GM19193 (cell line): ENCODE results near the gene HAUS3.
A peak's percentile ranks its signal among the peaks of the same experiment; 100 is the strongest.

Source experiments
- POLR2A ChIP-seq: IDR thresholded peaks from 4 replicates; pipeline ENCODE4 v1.6.1; 2011; ENCODE audit not compliant: insufficient read depth, insufficient read length; ENCODE audit errors: extremely low read depth

Gene HAUS3

GRCh38 chr4:2281575-2282343, 39.8 kb upstream of the HAUS3 start:
- peak; percentile 30 for TF ChIP-seq POLR2A

GRCh38 chr4:2280531-2281300, 38.8 kb upstream of the HAUS3 start:
- TF ChIP-seq POLR2A = no peak

- no peak for TF ChIP-seq POLR2A
These were observed 36.0 kb upstream of the HAUS3 start for GRCh38 chr4:2277956-2278355.

- no peak for TF ChIP-seq POLR2A
These were observed 34.8 kb upstream of the HAUS3 start for GRCh38 chr4:2276581-2277325.

GRCh38 chr4:2275546-2276251, 33.8 kb upstream of the HAUS3 start:
- TF ChIP-seq POLR2A = no peak

- TF ChIP-seq POLR2A = no peak
These were observed 32.6 kb upstream of the HAUS3 start for GRCh38 chr4:2274320-2275043.

- TF ChIP-seq POLR2A = no peak
These were observed 31.9 kb upstream of the HAUS3 start for GRCh38 chr4:2273657-2274319.

- no peak for TF ChIP-seq POLR2A
These were observed 31.3 kb upstream of the HAUS3 start for GRCh38 chr4:2273221-2273620.

GRCh38 chr4:2272828-2273120, 30.9 kb upstream of the HAUS3 start:
- no peak for TF ChIP-seq POLR2A

GRCh38 chr4:2272026-2272827, 30.3 kb upstream of the HAUS3 start:
- TF ChIP-seq POLR2A = no peak

GRCh38 chr4:2271279-2272025, 29.5 kb upstream of the HAUS3 start:
- TF ChIP-seq POLR2A = no peak

- TF ChIP-seq POLR2A = no peak
These were observed 28.6 kb upstream of the HAUS3 start for GRCh38 chr4:2270341-2271165.
